Skeletal muscle tissue (tissue), 4 donors: ENCODE data around the gene VWA5B2. TPM values are rescaled to one million over a fixed set of nuclear protein-coding genes. Genes with fewer than 3 reads are reported as not detected.

Source experiments
- H3K27ac ChIP-seq: one replicate; pipeline ENCODE4 v1.7.0; 2013; ENCODE audit warnings: mild to moderate bottlenecking, low read depth, low read length, inconsistent platforms
- H3K27me3 ChIP-seq, 3 donors: one replicate each; pipeline ENCODE4 v1.7.0; 2013; ENCODE audit warnings: low read length in 3 of 3; ENCODE audit not compliant: control insufficient read depth in 3 of 3, insufficient read depth in 3 of 3
- H3K36me3 ChIP-seq, 3 donors: one replicate each; pipeline ENCODE4 v1.7.0; 2013; ENCODE audit warnings: low read length in 3 of 3; ENCODE audit not compliant: control insufficient read depth in 3 of 3, insufficient read depth in 3 of 3
- H3K4me1 ChIP-seq, 3 donors: one replicate each; pipeline ENCODE4 v1.7.0; 2013; ENCODE audit warnings: low read length in 3 of 3, mild to moderate bottlenecking in 3 of 3; ENCODE audit not compliant: control insufficient read depth in 3 of 3, insufficient read depth in 3 of 3
- H3K4me3 ChIP-seq, 3 donors: one replicate each; pipeline ENCODE4 v1.7.0; 2013; ENCODE audit warnings: low read length in 3 of 3
- H3K9ac ChIP-seq, 3 donors: one replicate each; pipeline ENCODE4 v1.7.0; 2013; ENCODE audit warnings: low read length in 3 of 3, mild to moderate bottlenecking in 3 of 3, moderate library complexity in 2 of 3, low read depth in 1 of 3
- H3K9me3 ChIP-seq, 3 donors: one replicate each; pipeline ENCODE4 v1.7.0; 2013; ENCODE audit warnings: low read length in 3 of 3; ENCODE audit not compliant: control insufficient read depth in 3 of 3
- total RNA-seq: library from RNA; depleted of rRNA; stranded (reverse); fragments of >200 nt; gene quantifications from one replicate; pipeline ENCODE4 v1.2.3, GENCODE V29; 2014
- donor health status: Osteomylitis.

The VWA5B2 gene
- total RNA-seq, 1 donor from 2014 or later: not detected

DNA sequence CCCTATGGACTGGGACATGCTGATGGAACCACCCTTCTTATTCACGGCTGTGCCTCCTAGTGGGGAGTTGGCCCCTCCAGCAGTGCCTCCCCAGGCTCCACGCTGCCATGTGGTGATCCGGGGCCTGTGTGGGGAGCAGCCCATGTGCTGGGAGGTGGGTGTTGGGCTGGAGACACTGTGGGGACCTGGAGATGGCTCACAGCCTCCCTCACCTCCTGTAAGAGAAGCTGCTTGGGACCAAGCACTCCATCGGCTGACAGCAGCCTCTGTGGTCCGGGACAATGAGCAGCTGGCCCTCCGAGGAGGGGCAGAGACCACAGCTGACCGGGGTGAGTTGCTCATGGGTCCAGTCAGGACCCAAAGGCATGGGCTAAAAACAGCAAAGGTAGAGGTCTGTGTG lies 10.3 kb downstream of the VWA5B2 start:
- no peak overlapping the region for H3K27ac ChIP-seq
- no peak overlapping the region for H3K9ac ChIP-seq
- peaks cover 0 to 5% (median 0%) of the 10 kb centered on the region in 3 donors for H3K4me1 ChIP-seq
- peaks cover 5 to 24% (median 7%) of the 10 kb centered on the region in 3 donors for H3K27me3 ChIP-seq
- no peak overlapping the region for H3K4me3 ChIP-seq
- H3K36me3 ChIP-seq: peaks cover 25 to 29% (median 27%) of the 10 kb centered on the region in 3 donors
- H3K9me3 ChIP-seq: no peaks in the 10 kb centered on the region

- Histone ChIP-seq H3K36me3 (peaks cover 34 to 38% (median 36%) of the 10 kb centered on the region in 3 donors), H3K9ac (no peak overlapping the region), H3K4me1 (peaks cover 0 to 5% (median 0%) of the 10 kb centered on the region in 3 donors), H3K9me3 (no peaks in the 10 kb centered on the region), H3K27ac (no peak overlapping the region), H3K27me3 (peaks cover 5 to 24% (median 7%) of the 10 kb centered on the region in 3 donors), H3K4me3 (no peak overlapping the region)
These were observed 11.2 kb downstream of the VWA5B2 start for GRCh38 chr3:184240384-184241140.

DNA sequence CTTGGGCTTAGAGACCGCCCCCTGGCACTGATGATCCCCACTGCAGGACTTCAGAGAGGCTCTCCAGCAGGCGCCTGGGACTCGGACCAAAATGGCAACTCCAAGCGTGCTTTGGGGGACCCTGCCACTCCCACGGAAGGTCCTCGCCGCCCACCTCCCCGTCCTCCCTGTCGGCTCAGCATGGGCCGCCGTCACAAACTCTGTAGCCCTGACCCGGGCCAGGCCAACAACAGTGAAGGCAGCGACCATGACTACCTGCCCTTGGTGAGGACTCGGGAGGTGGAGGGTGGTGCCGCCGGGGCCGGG lies 11.7 kb downstream of the VWA5B2 start:
- H3K4me3 ChIP-seq: no peak overlapping the region
- H3K9ac ChIP-seq: no peak overlapping the region
- H3K27me3 ChIP-seq: peaks cover 5 to 24% (median 7%) of the 10 kb centered on the region in 3 donors
- H3K9me3 ChIP-seq: no peaks in the 10 kb centered on the region
- peaks cover 35 to 39% (median 39%) of the 10 kb centered on the region in 3 donors for H3K36me3 ChIP-seq
- H3K4me1 ChIP-seq: peaks cover 0 to 5% (median 0%) of the 10 kb centered on the region in 3 donors
- no peak overlapping the region for H3K27ac ChIP-seq

- Histone ChIP-seq H3K4me3 (no peak overlapping the region), H3K36me3 (peaks cover 35 to 39% (median 39%) of the 10 kb centered on the region in 3 donors), H3K9ac (no peak overlapping the region), H3K27ac (no peak overlapping the region), H3K27me3 (peaks cover 4 to 18% (median 7%) of the 10 kb centered on the region in 3 donors), H3K9me3 (no peaks in the 10 kb centered on the region), H3K4me1 (peaks cover 0 to 5% (median 0%) of the 10 kb centered on the region in 3 donors)
These were observed 12.3 kb downstream of the VWA5B2 start for GRCh38 chr3:184241447-184242296.

DNA sequence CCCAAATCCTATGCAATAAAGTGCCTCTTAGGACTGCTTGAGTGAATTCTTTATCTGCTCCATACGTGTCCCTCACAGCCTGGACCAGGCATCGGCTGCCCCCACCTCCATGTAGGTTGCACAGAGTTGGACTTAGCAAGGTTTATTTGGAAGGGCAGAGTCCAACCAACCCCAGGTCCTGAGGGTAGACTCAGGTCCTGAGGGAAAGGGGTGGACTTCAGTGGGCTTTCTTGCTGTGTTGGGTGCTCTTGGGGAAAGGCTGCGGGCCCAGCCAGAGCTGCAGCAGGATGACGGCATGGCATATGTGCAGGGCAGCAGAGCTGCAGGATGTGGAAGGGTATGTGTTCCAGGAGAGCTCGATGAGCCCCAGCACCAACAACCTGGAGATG lies 12.9 kb downstream of the VWA5B2 start:
- Histone ChIP-seq H3K9ac (no peak overlapping the region), H3K4me3 (no peak overlapping the region)

GRCh38 chr3:184248454-184249411 lies 19.3 kb downstream of the VWA5B2 start, which contains the start of gene ALG3:
Gene ALG3, minus strand, starts transcription at chr3:184248962. Its CDS starts 22 bp downstream, at chr3:184248940.
- Histone ChIP-seq H3K27me3 (no peaks in the 10 kb centered on the region), H3K9ac (peak within 1 kb of the TSS; percentile 76 to 89 (median 85)), H3K4me3 (peak within 1 kb of the TSS; percentile 95 to 97 (median 97)), H3K36me3 (peaks cover 19 to 22% (median 20%) of the 10 kb centered on the region in 3 donors), H3K4me1 (peaks cover 13 to 27% (median 18%) of the 10 kb centered on the region in 3 donors), H3K27ac (peak within 1 kb of the TSS; percentile 87), H3K9me3 (no peaks in the 10 kb centered on the region)

More for the DNA sequence above, 12.9 kb downstream of the VWA5B2 start:
- H3K4me1 ChIP-seq: peaks cover 0 to 5% (median 0%) of the 10 kb centered on the region in 3 donors
- no peaks in the 10 kb centered on the region for H3K9me3 ChIP-seq
- no peak overlapping the region for H3K27ac ChIP-seq
- peaks cover 0 to 12% (median 4%) of the 10 kb centered on the region in 3 donors for H3K27me3 ChIP-seq
- peaks cover 35 to 39% (median 39%) of the 10 kb centered on the region in 3 donors for H3K36me3 ChIP-seq

- Histone ChIP-seq H3K4me3 (peak within 1 kb of the TSS; percentile 95 to 97 (median 97)), H3K27ac (peak within 1 kb of the TSS; percentile 87), H3K9me3 (no peaks in the 10 kb centered on the region), H3K9ac (peak within 1 kb of the TSS; percentile 76 to 89 (median 85)), H3K4me1 (peaks cover 13 to 27% (median 18%) of the 10 kb centered on the region in 3 donors), H3K27me3 (no peaks in the 10 kb centered on the region), H3K36me3 (peaks cover 11 to 13% (median 11%) of the 10 kb centered on the region in 3 donors)
These were observed 20.2 kb downstream of the VWA5B2 start, which contains the start of gene EEF1AKMT4 for GRCh38 chr3:184249412-184250166. Gene EEF1AKMT4, plus strand, starts transcription at chr3:184249672. Its CDS starts 23 bp downstream, at chr3:184249695.

GRCh38 chr3:184250167-184250828 lies 20.9 kb downstream of the VWA5B2 start:
- peaks cover 13 to 27% (median 18%) of the 10 kb centered on the region in 3 donors for H3K4me1 ChIP-seq
- peak overlapping the region; percentile 95 to 97 (median 97) for H3K4me3 ChIP-seq
- H3K36me3 ChIP-seq: peaks cover 4 to 6% (median 4%) of the 10 kb centered on the region in 3 donors
- H3K27me3 ChIP-seq: no peaks in the 10 kb centered on the region
- H3K27ac ChIP-seq: peak overlapping the region; percentile 16
- H3K9me3 ChIP-seq: no peaks in the 10 kb centered on the region
- H3K9ac ChIP-seq: peak overlapping the region; percentile 63 to 82 (median 76)
